Neutrophil (primary cell): ENCODE data around the gene FOLR1.

Experiments used
- H3K27ac ChIP-seq: fragments of 200-600 bp; sonication (generic); 2 replicates; pipeline ENCODE4 v1.5.1; 2016; ENCODE audit warnings: mild to moderate bottlenecking, moderate library complexity
- H3K27me3 ChIP-seq: fragments of 200-600 bp; sonication (generic); 2 replicates; pipeline ENCODE4 v1.6.0; 2016; ENCODE audit warnings: mild to moderate bottlenecking
- H3K36me3 ChIP-seq: fragments of 200-600 bp; sonication (generic); 2 replicates; pipeline ENCODE4 v1.5.1; 2017
- H3K4me1 ChIP-seq, 2 experiments: fragments of 200-600 bp in 1 of 2; sonication (generic) in 1 of 2; 1 replicate in 1 of 2; 2 replicates in 1 of 2; pipeline versions ENCODE4 v1.5.1 to v1.6.1; 2013 to 2016; ENCODE audit warnings: low read depth in 1 of 2, low read length in 1 of 2, mild to moderate bottlenecking in 1 of 2, moderate library complexity in 1 of 2; ENCODE audit not compliant: control insufficient read depth in 1 of 2, insufficient read depth in 1 of 2
- H3K4me3 ChIP-seq, 2 experiments: fragments of 200-600 bp in 1 of 2; sonication (generic) in 1 of 2; 1 replicate in 1 of 2; 2 replicates in 1 of 2; pipeline ENCODE4 v1.5.1; 2013 to 2016; ENCODE audit warnings: low read depth in 1 of 2, low read length in 1 of 2, mild to moderate bottlenecking in 1 of 2, moderate library complexity in 1 of 2
- H3K9me3 ChIP-seq: fragments of 200-600 bp; sonication (generic); 2 replicates; pipeline ENCODE4 v1.5.1; 2016
- CTCF ChIP-seq: fragments of 200-600 bp; sonication (generic); IDR thresholded peaks from 2 replicates; pipeline ENCODE4 v1.5.1; 2016; ENCODE audit warnings: antibody characterized with exemption

Gene FOLR1

GRCh38 chr11:72236083-72236697 is 44.2 kb downstream of the FOLR1 start:
- H3K9me3 ChIP-seq: no peaks in the 10 kb centered on the region
- H3K27ac ChIP-seq: no peak overlapping the region
- H3K36me3 ChIP-seq: peaks cover 77% of the 10 kb centered on the region
- H3K4me1 ChIP-seq: peaks cover 14 to 21% of the 10 kb centered on the region in 2 experiments
- H3K27me3 ChIP-seq: peaks cover 32% of the 10 kb centered on the region
- H3K4me3 ChIP-seq: no peak overlapping the region
- TF ChIP-seq CTCF: no peak

GRCh38 chr11:72236774-72237111 is 44.8 kb downstream of the FOLR1 start:
- peaks cover 14 to 21% of the 10 kb centered on the region in 2 experiments for H3K4me1 ChIP-seq
- peaks cover 72% of the 10 kb centered on the region for H3K36me3 ChIP-seq
- H3K27me3 ChIP-seq: peaks cover 37% of the 10 kb centered on the region
- H3K9me3 ChIP-seq: no peaks in the 10 kb centered on the region
- H3K27ac ChIP-seq: no peak overlapping the region
- TF ChIP-seq CTCF: no peak
- H3K4me3 ChIP-seq: no peak overlapping the region

GRCh38 chr11:72237112-72237931 is 45.4 kb downstream of the FOLR1 start:
- Histone ChIP-seq H3K4me1 (peaks cover 14 to 21% of the 10 kb centered on the region in 2 experiments), H3K4me3 (no peak overlapping the region)

GRCh38 chr11:72238040-72238450 is 46.1 kb downstream of the FOLR1 start:
- no peak overlapping the region for H3K27ac ChIP-seq
- peak; percentile 67 for TF ChIP-seq CTCF
- H3K27me3 ChIP-seq: peaks cover 50% of the 10 kb centered on the region
- peaks cover 59% of the 10 kb centered on the region for H3K36me3 ChIP-seq
- H3K4me1 ChIP-seq: peaks cover 14 to 21% of the 10 kb centered on the region in 2 experiments
- H3K9me3 ChIP-seq: no peaks in the 10 kb centered on the region
- no peak overlapping the region for H3K4me3 ChIP-seq

More at GRCh38 chr11:72237112-72237931, 45.4 kb downstream of the FOLR1 start:
- Histone ChIP-seq H3K36me3 (peaks cover 66% of the 10 kb centered on the region), H3K27ac (no peak overlapping the region), H3K9me3 (no peaks in the 10 kb centered on the region), H3K27me3 (peaks cover 43% of the 10 kb centered on the region)
- TF ChIP-seq CTCF: no peak

- TF ChIP-seq CTCF: no peak
- Histone ChIP-seq H3K27ac (no peak overlapping the region), H3K4me3 (no peak overlapping the region), H3K27me3 (peaks cover 57% of the 10 kb centered on the region), H3K36me3 (peaks cover 52% of the 10 kb centered on the region), H3K4me1 (peaks cover 14 to 24% of the 10 kb centered on the region in 2 experiments), H3K9me3 (no peaks in the 10 kb centered on the region)
These were observed 46.8 kb downstream of the FOLR1 start for GRCh38 chr11:72238492-72239312.
